Activated CD4-positive, CD25-positive, alpha-beta regulatory T cell treated with anti-CD3 and anti-CD28 coated beads, Interleukin-2, amount 50 U/mL, for 16 hours (primary cell): ENCODE results near the gene CREB5.

ENCODE experiments used
- DNase-seq: peaks from one replicate; pipeline ENCODE4 v3.0.0-alpha.2; 2020; ENCODE audit warnings: low read depth, low spot score

The CREB5 gene

DNA sequence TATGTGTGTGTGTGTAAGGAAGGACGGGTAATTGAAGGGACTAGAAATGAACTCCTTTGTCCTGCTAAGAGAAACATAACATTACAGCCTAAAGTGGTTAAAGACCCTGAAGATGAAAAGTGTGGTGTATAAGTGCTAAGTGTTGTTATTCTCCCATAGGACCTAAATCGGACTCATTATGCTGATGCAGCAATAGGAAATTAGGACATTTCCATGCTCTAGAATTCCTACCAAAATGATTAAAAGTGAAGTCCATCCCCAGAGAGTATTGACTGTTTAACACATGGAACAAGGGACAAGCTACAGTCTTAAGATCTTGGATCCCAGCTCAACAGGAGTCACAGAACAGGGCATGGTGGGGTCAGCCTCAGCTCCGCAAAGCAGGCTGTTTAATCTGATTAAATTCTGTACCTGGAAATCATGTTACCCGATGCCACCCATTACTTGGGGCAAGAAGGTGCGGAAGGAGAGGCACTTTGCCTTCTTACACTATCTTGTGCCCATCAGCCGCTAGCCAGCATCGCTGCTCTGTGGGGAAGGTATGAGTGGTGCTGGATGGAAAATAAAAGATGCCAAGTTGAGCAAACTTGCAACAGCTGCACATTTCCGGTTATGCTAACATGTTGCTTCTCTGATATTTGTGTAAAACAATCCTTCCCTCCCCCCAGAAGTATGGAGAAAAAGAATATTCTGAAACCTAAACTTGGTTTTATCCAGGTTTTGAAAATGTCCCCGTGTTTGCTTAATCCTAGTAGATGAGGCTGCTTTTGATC is 100.5 kb downstream of the CREB5 start:
- DNase-seq = no peak

DNA sequence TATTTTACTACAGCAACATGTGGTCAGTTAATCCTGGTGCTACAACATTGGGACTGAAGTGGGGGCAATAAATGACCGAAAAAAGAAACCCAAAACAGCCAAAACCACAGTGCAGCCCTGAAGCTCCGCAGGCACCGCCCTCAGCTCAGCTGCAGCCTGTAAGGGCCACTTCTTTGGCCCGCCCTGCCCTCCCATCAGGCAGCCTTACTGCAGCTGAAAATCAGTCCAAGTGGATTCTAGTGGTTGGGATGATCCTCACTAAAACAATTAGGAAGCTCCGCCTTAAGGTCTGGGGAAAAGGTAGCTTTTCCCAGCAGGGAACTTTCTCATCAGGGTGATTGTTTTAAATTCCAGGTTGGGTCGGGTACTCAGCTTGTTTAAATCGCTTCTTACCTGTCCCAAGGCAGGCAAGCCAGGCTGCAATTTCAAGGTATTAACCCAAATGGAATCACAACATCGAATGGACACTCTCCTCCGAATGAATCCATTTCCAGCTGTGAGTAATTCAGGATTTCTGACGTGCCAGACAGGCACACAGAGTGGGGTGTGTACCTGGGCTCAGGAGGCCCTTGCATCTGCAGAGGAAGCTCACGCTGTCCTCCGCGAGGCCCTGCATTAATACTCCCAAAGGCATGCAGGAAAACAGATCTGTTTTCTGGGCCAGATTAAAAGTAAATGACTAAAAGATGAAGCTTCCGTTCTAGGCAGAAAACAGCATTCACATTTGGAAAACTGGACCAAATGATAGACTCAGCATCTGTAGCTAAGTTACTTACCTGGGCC is 104.3 kb downstream of the CREB5 start:
- DNase-seq = no peak

DNA sequence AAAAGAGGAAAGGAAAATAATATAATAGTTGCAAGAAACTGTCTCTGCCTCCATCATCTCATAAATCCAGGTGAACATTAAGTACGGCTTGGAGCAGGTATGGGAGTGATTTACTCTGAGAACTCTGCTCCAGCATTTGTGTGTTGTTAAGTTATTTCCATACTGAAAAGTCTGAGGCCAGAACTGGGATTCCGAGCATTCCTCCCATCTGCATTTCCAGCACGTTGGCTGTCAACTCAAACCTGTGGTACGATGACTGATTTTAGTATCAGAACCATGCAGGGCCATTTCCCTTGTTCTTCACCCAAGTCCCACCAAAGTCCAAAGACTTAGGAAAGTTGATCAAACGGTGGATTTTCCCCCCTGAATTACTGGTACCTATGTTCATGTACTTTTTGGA is 104.9 kb downstream of the CREB5 start:
- DNase-seq = no peak

DNA sequence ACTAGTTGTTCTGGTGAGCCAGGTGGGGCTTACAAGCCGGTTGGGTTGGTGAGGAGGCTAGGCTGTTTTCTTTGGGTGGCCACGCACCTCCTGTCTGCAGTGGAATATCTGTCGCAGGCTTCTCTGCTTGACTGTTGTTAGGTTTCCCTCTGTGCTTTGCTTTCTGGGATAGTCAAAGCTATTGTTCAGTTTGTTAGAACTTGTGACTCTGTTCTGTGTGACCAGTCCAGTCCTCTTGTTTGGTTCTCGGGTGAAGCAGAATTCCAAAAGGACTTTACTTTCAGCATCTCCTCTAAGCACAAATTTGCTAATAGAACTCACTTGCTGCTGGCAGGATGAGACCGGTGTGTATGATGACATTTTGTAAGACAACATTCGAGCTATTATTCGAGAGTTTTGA is 105.3 kb downstream of the CREB5 start:
- DNase-seq = no peak

DNA sequence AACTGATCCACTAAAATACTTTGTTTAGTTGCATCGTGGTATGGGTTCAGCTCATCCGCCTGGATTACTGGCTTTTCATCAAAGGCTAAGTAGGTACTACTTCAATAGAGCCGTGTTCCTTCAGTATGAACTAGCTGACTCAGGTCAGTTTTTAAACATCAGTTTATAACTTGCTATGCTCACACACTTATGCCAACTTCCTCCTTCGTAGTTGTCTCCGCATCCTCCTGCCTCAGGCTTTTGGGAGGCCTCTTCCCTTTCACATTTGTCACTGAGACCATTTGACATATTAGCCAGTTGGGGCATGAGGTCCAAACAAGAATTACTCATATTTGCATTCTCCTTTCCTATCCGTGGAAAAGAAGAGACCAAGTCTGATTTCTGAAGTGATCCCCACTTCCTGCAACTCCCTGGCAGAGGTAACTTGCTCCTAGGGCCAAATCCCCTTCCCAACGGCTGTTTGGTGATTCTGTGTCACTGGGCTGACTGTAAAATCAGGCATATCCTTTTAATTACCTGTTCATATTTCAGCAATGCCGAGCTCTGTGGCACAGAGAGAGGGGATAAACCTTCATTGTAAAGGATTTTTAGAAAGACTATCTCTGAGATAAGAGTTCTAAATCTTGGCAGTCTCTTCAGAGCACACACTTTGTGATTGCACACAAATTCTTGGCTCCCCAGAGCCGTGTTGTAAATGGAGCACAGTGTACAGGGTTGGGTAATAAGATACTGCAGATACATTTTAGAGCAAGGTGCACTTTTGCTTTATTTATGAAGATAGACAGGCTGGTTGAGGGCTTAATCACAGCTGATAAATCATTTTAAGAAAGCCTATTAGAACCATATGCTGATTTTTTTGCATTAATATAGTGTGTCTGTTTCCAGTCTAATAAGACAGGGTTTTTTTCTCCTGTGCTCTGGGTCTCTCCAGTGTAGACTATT is 108.0 kb downstream of the CREB5 start:
- DNase-seq = no peak

DNA sequence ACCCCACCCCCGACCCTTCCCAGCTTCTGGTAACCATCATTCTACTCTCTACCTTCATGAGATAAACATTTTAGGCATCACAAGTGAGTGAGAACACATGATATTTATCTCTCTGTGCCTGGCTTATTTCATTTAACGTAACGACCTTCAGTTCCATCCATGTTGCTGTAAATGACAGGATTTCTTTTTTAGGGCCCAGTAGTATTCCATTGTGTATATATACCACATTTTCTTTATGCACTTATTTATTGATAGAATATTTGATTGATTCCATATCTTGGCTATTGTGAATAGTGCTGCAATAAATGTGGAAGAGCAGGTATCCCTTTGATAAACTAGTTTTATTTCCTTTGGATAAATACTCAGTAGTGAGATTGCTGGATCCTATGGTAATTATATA is 112.7 kb downstream of the CREB5 start:
- DNase-seq = no peak

DNA sequence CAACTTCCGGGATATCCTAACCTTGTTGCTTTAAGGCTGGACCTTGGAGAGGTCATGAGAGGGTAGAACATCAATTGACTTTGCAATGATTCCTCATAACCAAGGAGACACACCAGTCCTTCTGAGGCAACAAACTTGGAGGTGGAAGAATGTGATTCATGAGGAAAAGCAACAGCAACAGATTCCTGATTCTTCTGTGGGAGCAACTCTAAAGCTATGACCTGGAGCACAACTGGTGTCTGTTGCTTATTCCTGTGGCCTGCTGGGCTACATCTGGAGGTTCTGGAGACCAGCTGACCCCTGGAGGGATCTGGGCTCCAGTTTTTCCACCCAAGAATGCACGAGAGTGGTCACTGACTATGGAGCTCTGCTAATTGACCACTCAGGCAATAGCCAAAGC is 116.6 kb downstream of the CREB5 start:
- DNase-seq = no peak

DNA sequence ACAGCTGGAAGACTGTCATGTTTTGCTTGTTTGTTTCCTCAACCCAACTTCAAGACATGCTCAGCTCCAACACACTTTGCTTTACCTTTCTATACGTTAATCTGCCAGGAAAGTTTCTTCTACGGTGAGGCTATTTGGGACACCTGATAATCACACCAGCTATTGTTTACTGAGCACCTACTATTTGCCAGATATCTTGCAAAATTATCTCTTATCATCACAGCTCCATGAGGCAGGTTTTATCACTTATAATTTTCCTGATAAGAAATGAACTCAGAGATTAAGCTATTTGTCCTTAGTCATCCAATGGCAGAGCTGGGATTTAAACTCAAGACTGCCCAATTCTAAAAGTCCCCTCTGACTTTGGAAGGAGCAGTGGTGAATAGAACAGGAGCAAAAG is 117.4 kb downstream of the CREB5 start:
- DNase-seq = no peak

DNA sequence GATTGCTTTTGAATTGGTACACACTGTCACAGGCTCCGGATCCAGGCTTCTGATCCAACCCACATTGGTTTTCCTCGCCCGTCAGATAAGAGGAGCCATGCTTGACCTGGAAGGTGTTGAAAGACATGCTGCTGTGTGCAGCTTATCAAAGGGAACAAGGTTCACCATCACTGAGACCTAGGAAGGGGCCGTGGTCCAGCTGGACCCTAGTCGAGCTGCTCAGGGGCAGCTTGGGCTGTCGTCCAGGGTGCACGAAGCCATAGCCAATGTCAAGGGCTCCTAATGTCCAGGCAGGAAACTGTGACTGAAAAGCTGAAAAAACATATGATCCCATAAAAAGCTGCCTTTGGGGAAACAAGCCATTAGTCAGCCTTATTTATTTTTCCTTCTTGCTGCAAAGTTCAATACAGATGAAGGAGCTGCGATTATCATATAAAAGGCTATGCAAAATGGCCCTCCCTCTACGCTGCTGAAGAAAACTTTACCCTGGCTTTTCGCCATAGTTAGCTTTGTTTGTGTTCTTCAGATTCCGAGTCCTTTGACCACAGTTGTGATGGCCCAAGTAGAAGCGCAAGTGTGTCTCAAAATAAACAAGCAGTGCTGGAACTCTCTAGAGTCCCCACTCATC is 118.0 kb downstream of the CREB5 start:
- no peak for DNase-seq

DNA sequence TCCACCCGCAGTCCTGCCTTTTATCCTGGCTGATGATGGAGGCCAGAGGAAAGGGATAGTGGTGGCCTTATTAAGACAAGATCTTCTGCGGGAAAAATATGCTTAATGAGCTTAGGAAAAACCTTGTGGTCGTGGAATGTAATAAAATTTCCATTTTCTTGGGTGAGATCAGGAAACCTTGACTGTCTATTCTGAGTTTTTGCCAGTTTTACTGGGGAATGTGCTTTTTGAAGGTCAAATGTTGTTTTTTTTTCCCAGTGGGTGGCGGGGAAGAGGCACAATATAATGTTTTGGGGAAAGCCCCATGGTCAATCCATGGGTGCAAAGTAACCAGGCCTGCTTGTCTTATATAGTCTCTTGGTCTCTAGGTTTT is 118.5 kb downstream of the CREB5 start:
- no peak for DNase-seq

DNA sequence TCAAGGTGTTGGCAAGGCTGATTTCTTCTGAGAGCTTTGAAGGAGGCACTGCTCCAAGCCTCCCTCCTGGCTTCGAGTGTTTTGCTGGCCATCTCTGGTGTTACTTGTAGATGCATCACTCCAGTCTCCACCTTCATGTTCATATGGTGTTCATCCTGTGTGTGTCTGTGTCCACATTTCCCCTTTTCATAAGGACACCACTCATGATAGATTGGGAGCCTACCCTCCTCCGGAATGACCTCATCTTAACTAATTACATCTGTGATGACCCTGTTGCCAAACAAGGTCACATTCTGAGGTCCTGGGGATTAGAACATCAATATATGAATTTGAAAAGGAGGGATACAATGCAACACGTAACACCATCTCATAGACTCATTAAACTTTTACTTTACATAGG is 119.0 kb downstream of the CREB5 start:
- no peak for DNase-seq

DNA sequence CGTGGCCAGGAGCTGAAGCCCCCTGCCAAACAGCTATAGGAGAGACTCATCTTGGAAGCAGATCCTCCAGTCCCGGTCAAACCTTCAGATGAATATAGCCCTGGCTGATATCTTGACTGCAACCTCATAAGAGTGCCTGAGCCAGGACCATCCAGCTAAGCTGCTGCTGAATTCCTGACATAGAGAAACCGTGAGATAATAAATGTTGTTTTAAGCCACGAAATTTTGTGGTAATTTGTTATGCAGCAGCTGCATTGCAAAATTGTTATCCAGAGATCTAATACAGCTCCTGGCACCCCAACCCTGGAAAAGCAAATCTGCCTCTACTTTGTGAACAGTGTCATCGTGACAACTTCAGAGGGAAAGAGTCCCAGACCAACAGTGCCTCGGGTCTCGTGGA is 119.9 kb downstream of the CREB5 start:
- no peak for DNase-seq

DNA sequence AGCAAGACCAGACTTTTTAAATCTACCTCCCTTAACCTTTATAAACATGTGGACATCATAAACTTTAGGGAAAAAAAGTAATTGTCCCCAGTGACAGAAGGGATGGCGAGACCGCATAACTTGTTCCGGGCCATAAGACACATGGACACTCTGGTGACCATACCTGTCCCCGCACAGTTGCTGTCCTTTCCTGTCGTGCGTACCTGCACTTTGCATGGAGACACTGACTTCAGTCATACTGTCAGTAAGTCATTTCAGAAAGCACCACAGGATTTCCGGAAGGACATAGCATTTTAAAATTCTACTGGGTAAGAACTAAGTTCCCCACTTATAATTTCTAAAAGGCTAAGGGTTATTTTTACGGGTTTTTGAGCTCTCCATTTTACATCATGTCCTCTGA is 120.9 kb downstream of the CREB5 start:
- DNase-seq = no peak

DNA sequence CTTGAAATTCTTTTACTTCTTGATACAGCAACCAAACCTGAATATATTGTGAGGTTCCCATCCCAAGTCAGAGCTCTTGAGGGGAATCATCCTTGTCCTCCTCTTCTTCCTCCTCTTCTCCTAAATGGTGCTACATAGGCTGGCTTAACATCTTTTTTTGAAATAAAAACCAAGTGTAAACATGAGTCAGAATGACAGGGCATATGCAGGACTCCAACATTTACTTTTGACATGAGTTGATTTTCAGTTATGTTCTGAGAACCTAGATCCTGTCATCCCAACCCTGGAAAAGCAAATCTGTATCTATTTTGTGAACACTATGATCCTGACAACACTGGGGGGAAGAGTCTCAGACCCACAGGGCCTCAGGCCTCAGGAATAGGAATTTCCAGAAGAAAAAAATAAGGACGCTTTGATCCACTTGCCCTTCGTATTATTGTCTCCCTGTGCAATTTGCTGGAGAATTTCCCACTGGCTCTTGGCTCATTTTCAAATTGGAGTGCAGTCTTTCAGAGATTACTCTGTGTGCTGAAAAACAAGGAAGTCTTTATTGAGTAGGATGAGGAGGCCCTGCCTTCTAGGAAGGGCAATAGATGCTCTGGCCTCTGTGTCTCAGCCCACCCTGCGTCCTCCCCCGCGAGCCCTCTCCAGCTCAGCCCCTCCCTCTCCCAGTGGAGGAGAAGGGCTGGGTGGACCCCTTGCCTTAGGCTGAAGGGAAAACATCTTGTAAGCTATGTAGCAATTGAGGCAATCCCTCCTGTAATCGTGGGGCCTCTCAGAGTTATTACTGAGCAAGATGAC is 121.6 kb downstream of the CREB5 start:
- DNase-seq = no peak

DNA sequence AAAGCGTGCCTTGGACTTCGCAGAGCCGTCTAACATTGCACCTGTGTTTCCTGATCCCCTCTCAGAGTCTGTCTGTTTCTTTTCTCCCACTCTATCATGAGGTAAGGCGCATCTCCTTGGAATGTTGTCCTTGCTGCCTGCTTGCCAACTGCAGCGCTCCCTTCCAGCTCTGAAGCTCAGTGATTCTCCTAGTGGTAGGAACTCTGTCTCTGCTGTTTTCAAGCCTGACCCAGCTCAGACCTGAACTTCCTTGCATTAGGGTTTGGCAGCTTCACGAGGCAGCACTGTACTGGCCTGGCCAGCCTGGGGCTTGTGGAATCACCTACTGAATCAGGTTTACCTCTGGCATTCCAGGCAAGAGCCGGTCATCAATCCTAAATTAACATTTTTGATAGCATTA is 123.9 kb downstream of the CREB5 start:
- no peak for DNase-seq

DNA sequence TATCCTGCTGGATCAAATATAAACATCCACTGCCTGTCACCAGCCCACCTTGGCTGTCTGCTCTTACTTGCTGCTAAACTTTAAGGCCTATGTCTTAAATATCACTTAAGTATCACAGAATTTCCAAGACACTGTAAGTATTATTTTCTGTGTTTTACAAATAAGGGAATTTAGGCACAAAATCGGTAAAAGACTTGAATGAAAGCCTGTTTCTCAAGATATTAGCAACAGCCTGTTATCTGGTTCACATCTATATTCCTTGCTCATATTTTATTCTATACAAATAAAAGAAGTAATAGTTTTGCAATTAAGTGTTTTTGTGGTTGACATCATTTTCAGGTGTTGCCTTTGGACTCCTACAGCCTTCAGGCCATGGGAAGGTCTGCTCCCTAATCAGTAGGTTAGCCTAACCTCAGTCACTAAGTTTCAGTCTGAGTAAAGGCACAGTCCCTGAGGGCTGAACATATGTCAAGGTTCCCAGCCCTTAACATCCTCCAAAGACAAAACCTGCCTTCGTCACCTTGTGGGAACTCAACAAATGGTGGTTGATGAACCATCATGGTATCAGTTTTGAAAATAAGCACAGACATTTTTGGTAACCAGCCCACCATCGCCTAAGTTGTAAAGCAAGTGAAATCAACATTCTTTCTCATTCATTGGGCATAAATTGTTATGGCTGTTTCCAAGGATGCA is 127.1 kb downstream of the CREB5 start:
- DNase-seq = no peak

DNA sequence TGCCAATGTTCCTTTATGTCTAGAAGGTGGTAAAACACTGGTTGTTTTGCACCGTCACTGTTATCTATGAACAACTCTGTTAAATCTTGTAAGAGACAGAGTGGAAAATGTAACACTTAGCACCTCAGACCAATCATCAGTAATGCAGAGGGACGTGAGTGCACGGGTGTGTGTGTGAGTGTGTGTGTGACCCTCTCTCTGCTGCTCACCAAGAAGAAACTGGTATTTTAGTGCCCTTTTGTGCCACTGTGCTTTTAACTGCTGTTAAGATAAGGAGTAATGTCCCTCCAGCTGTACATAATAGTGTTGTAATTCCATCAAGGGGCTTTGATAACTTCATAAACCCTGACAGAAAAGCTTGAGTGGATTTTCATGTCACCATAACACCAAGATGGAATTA is 130.1 kb downstream of the CREB5 start:
- DNase-seq = no peak

DNA sequence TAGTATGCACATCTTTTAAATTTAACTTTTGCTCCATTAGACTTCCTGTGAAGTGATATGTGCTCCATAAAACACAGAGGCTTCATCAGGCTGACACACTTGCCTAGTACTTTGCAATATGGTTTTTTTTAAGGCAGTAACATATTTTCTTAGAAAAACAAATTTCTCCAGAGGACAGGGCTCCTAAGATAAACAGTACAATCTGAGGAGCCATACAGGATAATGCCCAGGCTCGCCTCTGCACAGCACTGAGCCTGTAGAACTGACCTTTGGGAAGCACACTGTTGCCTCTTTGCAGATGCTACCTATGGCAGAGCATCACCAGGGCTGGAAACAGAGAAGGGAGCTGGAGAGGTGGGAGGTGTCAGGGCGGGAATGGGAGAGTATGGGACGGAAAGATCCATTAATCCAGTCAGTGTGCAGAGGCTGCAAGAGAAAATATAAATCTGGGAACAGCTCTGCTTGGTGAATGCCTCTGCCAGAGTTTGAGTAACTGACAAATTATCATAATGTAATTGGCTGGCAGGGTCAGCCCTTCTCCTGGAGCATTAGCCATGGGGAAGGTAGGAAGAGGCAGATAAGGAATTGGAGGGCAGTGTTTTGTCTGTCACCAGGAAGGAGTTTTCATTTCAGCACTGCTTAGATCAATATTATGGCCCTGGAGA is 132.3 kb downstream of the CREB5 start:
- no peak for DNase-seq

DNA sequence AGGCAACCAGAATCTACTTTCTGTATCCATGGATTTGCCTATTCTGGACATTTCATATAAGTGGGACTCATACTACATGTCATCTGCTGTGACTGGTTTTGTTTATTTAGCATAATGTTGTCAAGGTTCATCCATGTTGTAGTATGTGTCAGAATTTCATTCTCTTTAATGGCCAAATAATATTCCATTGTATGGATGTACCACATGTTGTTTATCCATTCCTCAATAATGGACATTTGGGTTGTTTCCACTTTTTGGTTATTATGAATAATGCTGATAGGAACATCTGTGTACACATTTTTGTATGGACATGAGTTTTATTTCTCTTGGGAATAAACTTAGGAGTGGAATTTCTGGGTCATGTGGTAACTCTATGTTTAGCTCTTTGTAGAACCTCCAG is 133.7 kb downstream of the CREB5 start:
- no peak for DNase-seq

DNA sequence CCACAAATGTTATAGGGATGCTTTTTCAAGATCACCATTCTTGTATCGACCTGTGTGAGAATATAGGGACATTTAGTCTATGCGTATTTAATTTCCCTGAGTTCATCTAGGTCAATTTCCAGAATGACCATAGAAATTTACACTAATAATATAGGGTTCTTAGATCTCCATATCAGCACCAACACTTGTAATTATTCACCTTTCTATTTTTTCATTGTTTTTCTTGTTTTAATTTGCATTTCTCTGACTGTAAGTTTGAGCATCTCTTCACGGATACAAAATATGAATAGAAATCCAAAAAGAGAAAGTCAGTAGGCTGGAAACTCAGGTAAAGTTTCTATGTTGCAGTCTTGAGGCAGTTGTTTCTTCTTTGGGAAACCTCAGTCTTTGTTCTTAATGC is 134.8 kb downstream of the CREB5 start:
- DNase-seq = no peak
